Progenitor cell of endocrine pancreas (in vitro differentiated cells): ENCODE data around the gene KCNH1. TPM values are rescaled to one million over a fixed set of nuclear protein-coding genes. Genes with fewer than 3 reads are reported as not detected.

Experiments
- DNase-seq: peaks from one replicate; pipeline ENCODE4 v3.0.0; 2021; ENCODE audit warnings: low spot score; ENCODE audit not compliant: unreplicated experiment
- H3K27ac Mint-ChIP-seq: 2 replicates; pipeline ENCODE4 v1.8.0; 2021; ENCODE audit warnings: mild to moderate bottlenecking, moderate library complexity, mixed read lengths
- H3K27me3 Mint-ChIP-seq: 2 replicates; pipeline ENCODE4 v1.8.0; 2021; ENCODE audit warnings: mixed read lengths
- H3K36me3 Mint-ChIP-seq: 2 replicates; pipeline ENCODE4 v1.8.0; 2022; ENCODE audit warnings: mixed read lengths; ENCODE audit not compliant: insufficient read depth
- H3K4me1 Mint-ChIP-seq: 2 replicates; pipeline ENCODE4 v1.8.0; 2021; ENCODE audit warnings: low read depth, mixed read lengths
- H3K4me3 Mint-ChIP-seq: 2 replicates; pipeline ENCODE4 v1.8.0; 2021; ENCODE audit warnings: low read depth, mild to moderate bottlenecking, moderate library complexity, mixed read lengths
- H3K9me3 Mint-ChIP-seq: 2 replicates; pipeline ENCODE4 v1.8.0; 2021; ENCODE audit warnings: low read depth, mixed read lengths
- CTCF ChIP-seq: fragments of 200-600 bp; sonication (generic); IDR thresholded peaks from one replicate; pipeline ENCODE4 v1.5.0; 2021; ENCODE audit warnings: antibody characterized with exemption, mild to moderate bottlenecking; ENCODE audit not compliant: unreplicated experiment
- total RNA-seq: library from RNA; stranded (reverse); gene quantifications from 2 replicates; pipeline ENCODE4 v1.2.1, GENCODE V29; 2021

The KCNH1 gene
- total RNA-seq, 1 donor from 2014 or later: 0.38 TPM

GRCh38 chr1:210900079-210900478 is 233.9 kb downstream of the KCNH1 start:
- no peak overlapping the region for H3K4me3 Mint-ChIP-seq
- peaks cover 6% of the 10 kb centered on the region for H3K4me1 Mint-ChIP-seq
- peaks cover 7% of the 10 kb centered on the region for H3K27me3 Mint-ChIP-seq
- H3K36me3 Mint-ChIP-seq: no peaks in the 10 kb centered on the region
- DNase-seq: no peak
- H3K9me3 Mint-ChIP-seq: no peaks in the 10 kb centered on the region
- no peak overlapping the region for H3K27ac Mint-ChIP-seq
- no peak for TF ChIP-seq CTCF

DNA sequence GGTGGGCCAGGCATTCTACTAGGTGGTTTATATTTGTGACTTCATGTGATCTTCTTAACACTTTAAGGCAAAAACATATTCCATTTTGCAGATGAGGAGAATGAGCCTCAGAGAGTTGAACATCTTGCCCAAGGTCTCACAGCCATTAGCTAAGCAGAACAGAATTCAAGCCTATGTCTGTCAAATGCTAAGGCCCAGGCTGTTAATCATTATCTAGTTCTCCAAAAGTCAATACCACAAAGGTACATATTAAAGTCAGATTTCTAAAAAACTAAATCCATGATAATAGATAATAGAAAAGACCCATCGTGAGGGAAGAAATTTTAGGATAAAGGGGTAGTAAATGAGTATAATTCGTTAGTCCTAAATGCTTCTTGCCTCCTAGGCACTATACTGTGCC is 234.3 kb downstream of the KCNH1 start:
- Mint-ChIP-seq H3K9me3 (no peaks in the 10 kb centered on the region), H3K27me3 (peaks cover 7% of the 10 kb centered on the region), H3K27ac (no peak overlapping the region), H3K4me3 (no peak overlapping the region), H3K36me3 (no peaks in the 10 kb centered on the region), H3K4me1 (peaks cover 6% of the 10 kb centered on the region)
- TF ChIP-seq CTCF: no peak
- no peak for DNase-seq

GRCh38 chr1:210898473-210898872 is 235.5 kb downstream of the KCNH1 start:
- H3K9me3 Mint-ChIP-seq: peaks cover 7% of the 10 kb centered on the region
- DNase-seq: no peak
- H3K27me3 Mint-ChIP-seq: peaks cover 7% of the 10 kb centered on the region
- peaks cover 6% of the 10 kb centered on the region for H3K4me1 Mint-ChIP-seq
- no peak overlapping the region for H3K4me3 Mint-ChIP-seq
- H3K36me3 Mint-ChIP-seq: no peaks in the 10 kb centered on the region
- no peak overlapping the region for H3K27ac Mint-ChIP-seq
- TF ChIP-seq CTCF: no peak

GRCh38 chr1:210883821-210884220 is 250.1 kb downstream of the KCNH1 start:
- H3K27ac Mint-ChIP-seq: no peak overlapping the region
- peaks cover 4% of the 10 kb centered on the region for H3K27me3 Mint-ChIP-seq
- DNase-seq: no peak
- no peak overlapping the region for H3K4me3 Mint-ChIP-seq
- no peaks in the 10 kb centered on the region for H3K4me1 Mint-ChIP-seq
- H3K36me3 Mint-ChIP-seq: no peaks in the 10 kb centered on the region
- peaks cover 4% of the 10 kb centered on the region for H3K9me3 Mint-ChIP-seq
- no peak for TF ChIP-seq CTCF

DNA sequence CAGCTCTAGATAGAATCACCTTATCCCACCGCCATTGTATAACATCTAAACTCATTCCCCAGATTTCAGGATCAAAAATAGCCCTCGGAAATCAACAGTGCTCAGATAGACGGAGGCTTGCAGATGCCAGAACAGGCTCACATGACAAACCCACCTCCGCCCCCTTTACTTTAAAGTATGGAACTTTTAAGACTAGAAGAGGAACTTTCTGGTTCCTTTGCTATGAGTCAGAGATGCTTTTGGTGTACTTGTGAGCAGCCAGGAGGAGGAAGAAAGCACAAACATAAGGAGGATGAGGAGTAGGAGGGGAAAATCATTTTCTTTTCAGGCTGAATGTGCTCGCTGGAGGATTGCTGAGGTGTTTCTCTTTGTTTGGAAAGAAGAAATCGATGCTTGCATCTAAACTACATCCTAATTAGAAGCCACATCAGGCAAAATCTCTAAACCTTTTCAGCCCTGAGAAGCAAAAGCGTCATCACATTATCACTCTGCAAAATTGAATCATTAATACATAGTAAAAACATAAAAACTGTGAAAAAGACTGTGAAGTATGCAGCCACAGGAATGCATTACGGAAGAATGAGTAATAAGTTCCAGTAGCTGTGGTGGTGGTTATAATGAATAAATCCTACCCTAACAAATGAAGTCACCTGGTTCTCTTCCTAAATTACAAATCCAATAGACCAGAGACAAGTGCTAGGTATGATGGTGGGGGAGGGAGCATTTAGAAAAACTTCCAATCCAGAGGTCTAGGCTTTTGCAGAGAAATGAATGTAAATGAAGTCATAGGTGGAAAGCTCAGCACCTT is 251.3 kb downstream of the KCNH1 start:
- TF ChIP-seq CTCF: no peak
- H3K27me3 Mint-ChIP-seq: peaks cover 4% of the 10 kb centered on the region
- H3K4me3 Mint-ChIP-seq: no peak overlapping the region
- H3K4me1 Mint-ChIP-seq: no peaks in the 10 kb centered on the region
- H3K9me3 Mint-ChIP-seq: peaks cover 8% of the 10 kb centered on the region
- no peak overlapping the region for H3K27ac Mint-ChIP-seq
- DNase-seq: no peak
- H3K36me3 Mint-ChIP-seq: no peaks in the 10 kb centered on the region
